GM19372 (cell line): ENCODE measurements around the gene RO60.

ENCODE experiments used
- ATAC-seq: cut with Tn5 transposase; IDR thresholded peaks from one replicate; pipeline ENCODE4 v1.9.1; 2021; ENCODE audit warnings: mild to moderate bottlenecking, low read depth, moderate library complexity; ENCODE audit not compliant: unreplicated experiment

The RO60 gene

GRCh38 chr1:193060406-193060805 lies 994 bp downstream of the RO60 start:
- no peak for ATAC-seq

GRCh38 chr1:193060938-193061337 lies 1.5 kb downstream of the RO60 start:
- ATAC-seq, result no peak

- ATAC-seq, result no peak
Measured at GRCh38 chr1:193062698-193063463, 3.5 kb downstream of the RO60 start.

GRCh38 chr1:193065954-193066353 lies 6.5 kb downstream of the RO60 start:
- no peak for ATAC-seq

GRCh38 chr1:193066606-193067005 lies 7.2 kb downstream of the RO60 start:
- ATAC-seq, result no peak

GRCh38 chr1:193068013-193068412 lies 8.6 kb downstream of the RO60 start:
- no peak for ATAC-seq

GRCh38 chr1:193069748-193070385 lies 10.5 kb downstream of the RO60 start:
- peak; percentile 42 for ATAC-seq

GRCh38 chr1:193070386-193070753 lies 11.0 kb downstream of the RO60 start:
- ATAC-seq, result peak; percentile 48

GRCh38 chr1:193070942-193071341 lies 11.5 kb downstream of the RO60 start:
- ATAC-seq, result peak; percentile 58

GRCh38 chr1:193077991-193078390 lies 18.6 kb downstream of the RO60 start:
- ATAC-seq, result no peak

- ATAC-seq, result no peak
Measured at GRCh38 chr1:193079187-193079586, 19.8 kb downstream of the RO60 start.

- ATAC-seq, result peak; percentile 94
Measured at GRCh38 chr1:193083365-193084088, 24.1 kb downstream of the RO60 start.

GRCh38 chr1:193085263-193085662 lies 25.9 kb downstream of the RO60 start:
- ATAC-seq, result no peak

- ATAC-seq, result no peak
Measured at GRCh38 chr1:193086342-193086741, 26.9 kb downstream of the RO60 start.

- no peak for ATAC-seq
Measured at GRCh38 chr1:193087893-193088292, 28.5 kb downstream of the RO60 start.

GRCh38 chr1:193090865-193091264 lies 31.5 kb downstream of the RO60 start:
- ATAC-seq, result no peak

- no peak for ATAC-seq
Measured at GRCh38 chr1:193094112-193094511, 34.7 kb downstream of the RO60 start.

GRCh38 chr1:193102662-193103061 lies 43.2 kb downstream of the RO60 start:
- ATAC-seq, result no peak

GRCh38 chr1:193103759-193104501 lies 44.5 kb downstream of the RO60 start:
- ATAC-seq, result no peak

GRCh38 chr1:193104502-193104906 lies 45.1 kb downstream of the RO60 start:
- peak; percentile 36 for ATAC-seq
